ENCODE measurements around the gene NID1. TPM values are rescaled to one million over a fixed set of nuclear protein-coding genes. Genes with fewer than 3 reads are reported as not detected.

NID1 gene
- total and polyA plus RNA-seq, 12 donors: 26.0 to 216 (median 82.5) TPM

GRCh38 chr1:236112332-236112627, 47.4 kb upstream of the NID1 start:
- DNase-seq: no peak
- Histone ChIP-seq H3K27ac (no peak overlapping the region), H3K27me3 (peaks cover 10% of the 10 kb centered on the region), H3K4me1 (replicated peaks in 1 of 2) (no peaks in the 10 kb centered on the region), H3K4me3 (no peak overlapping the region), H3K36me3 (replicated peaks in 1 of 2) (no peaks in the 10 kb centered on the region), H3K9me3 (replicated peaks in 1 of 3) (no peaks in the 10 kb centered on the region)
- WGBS, 4 donors: 83 to 90% (median 88%) methylated on average over 1 to 6 of the region's 6 CpGs
- intact Hi-C loops (cut with DNase I): loop anchor here in 1 of 2 donors (5.0 kb wide), 1 partner anchor 375 kb away; no protein-coding TSS in a partner anchor
- TF ChIP-seq POLR2A (IDR thresholded peaks at IDR 0.05) (no peak), CTCF (IDR thresholded peaks at IDR 0.05) (no peak)

- Histone ChIP-seq H3K36me3 (replicated peaks in 1 of 2) (no peaks in the 10 kb centered on the region), H3K4me3 (no peak overlapping the region), H3K4me1 (replicated peaks in 1 of 2) (no peaks in the 10 kb centered on the region), H3K27me3 (peaks cover 10% of the 10 kb centered on the region), H3K9me3 (replicated peaks in 1 of 3) (no peaks in the 10 kb centered on the region), H3K27ac (no peak overlapping the region)
- intact Hi-C loops (cut with DNase I): loop anchor here in 1 of 2 donors (5.0 kb wide), 1 partner anchor 376 kb away; no protein-coding TSS in a partner anchor
- DNase-seq: no peak
- 80 to 95% (median 85%) methylated on average over 4 to 17 of the region's 17 CpGs for WGBS, 4 donors
- TF ChIP-seq POLR2A (IDR thresholded peaks at IDR 0.05) (no peak), CTCF (IDR thresholded peaks at IDR 0.05) (no peak)
Observed at GRCh38 chr1:236111527-236112331, 46.8 kb upstream of the NID1 start.

DNA sequence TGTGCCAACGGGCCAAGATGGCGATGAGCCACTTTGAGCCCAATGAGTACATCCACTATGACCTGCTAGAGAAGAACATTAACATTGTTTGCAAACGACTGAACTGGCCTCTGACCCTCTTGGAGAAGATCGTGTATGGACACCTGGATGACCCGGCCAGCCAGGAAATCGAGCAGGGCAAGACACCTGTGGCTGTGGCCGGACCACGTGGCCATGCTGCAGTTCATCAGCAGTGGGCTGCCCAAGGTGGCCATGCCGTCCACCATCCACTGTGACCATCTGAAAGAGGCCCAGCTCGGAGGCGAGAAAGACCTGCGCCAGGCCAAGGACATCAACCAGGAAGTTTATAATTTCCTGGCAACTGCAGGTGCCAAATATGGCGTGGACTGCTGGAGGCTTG, 45.2 kb upstream of the NID1 start:
- no peaks in the 10 kb centered on the region for H3K9me3 ChIP-seq (replicated peaks in 1 of 3)
- WGBS, 4 donors: 75 to 100% (median 79%) methylated on average over 2 to 13 of the region's 13 CpGs
- no peaks in the 10 kb centered on the region for H3K4me1 ChIP-seq (replicated peaks in 1 of 2)
- no peak overlapping the region for H3K4me3 ChIP-seq
- no peak for DNase-seq
- H3K27me3 ChIP-seq: peaks cover 10% of the 10 kb centered on the region
- TF ChIP-seq CTCF (IDR thresholded peaks at IDR 0.05): no peak
- TF ChIP-seq POLR2A (IDR thresholded peaks at IDR 0.05): no peak
- intact Hi-C loops (cut with DNase I): loop anchor here in 1 of 2 donors (5.0 kb wide), 1 partner anchor 377 kb away; no protein-coding TSS in a partner anchor
- no peaks in the 10 kb centered on the region for H3K36me3 ChIP-seq (replicated peaks in 1 of 2)
- H3K27ac ChIP-seq: no peak overlapping the region

DNA sequence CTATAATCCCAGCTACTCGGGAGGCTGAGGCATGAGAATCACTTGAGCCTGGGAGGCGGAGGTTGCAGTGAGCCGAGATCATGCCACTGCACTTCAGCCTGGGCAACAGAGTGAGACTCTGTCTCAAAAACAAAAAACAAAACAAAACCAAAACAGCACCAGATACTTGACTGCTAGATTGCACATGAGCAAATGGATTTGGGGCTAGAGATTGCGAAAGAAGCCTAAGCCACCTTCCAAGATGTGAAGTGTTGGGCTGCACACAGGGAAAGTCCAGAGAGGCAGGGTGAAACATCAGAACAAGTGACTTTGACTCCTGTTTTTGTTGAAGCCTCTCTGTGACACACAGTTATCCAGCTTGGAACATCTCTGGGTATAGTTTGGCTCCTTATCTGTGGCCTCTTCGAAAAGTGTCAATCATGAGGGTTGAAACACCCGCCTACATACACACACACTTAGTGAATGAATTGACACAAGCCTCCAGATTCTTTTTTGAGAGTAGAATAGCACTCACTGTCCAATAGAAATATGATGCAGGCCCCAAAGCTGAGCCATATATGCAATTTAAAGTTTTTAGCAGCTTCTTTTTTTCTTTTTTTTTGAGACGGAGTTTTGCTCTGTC, 43.2 kb upstream of the NID1 start:
- no peak for TF ChIP-seq CTCF (IDR thresholded peaks at IDR 0.05)
- TF ChIP-seq POLR2A (IDR thresholded peaks at IDR 0.05): no peak
- Histone ChIP-seq H3K27me3 (peaks cover 12% of the 10 kb centered on the region), H3K4me1 (replicated peaks in 1 of 2) (no peaks in the 10 kb centered on the region), H3K4me3 (no peak overlapping the region), H3K27ac (no peak overlapping the region), H3K9me3 (replicated peaks in 1 of 3) (no peaks in the 10 kb centered on the region), H3K36me3 (replicated peaks in 1 of 2) (no peaks in the 10 kb centered on the region)
- 71 to 88% (median 80%) methylated on average over 7 of the region's 7 CpGs for WGBS, 4 donors
- DNase-seq: no peak
- intact Hi-C loops (cut with DNase I): loop anchor here in 1 of 2 donors (2.0 kb wide), 1 partner anchor 383 kb away; no protein-coding TSS in a partner anchor
